GM12878 (cell line): ENCODE measurements around the gene APBA3.

Experiments
- EZH2 ChIP-seq: IDR thresholded peaks from 2 replicates; pipeline ENCODE4 v1.6.1; 2012; ENCODE audit warnings: low read depth, mild to moderate bottlenecking, control low read depth, inconsistent platforms, low read length, borderline replicate concordance; ENCODE audit not compliant: control insufficient read depth
- MAX ChIP-seq: IDR thresholded peaks from 2 replicates; pipeline ENCODE4 v1.6.1; 2012; ENCODE audit warnings: low read depth, low read length, improper control_type of control experiment
- SMC3 ChIP-seq: IDR thresholded peaks from 2 replicates; pipeline ENCODE4 v1.6.1; 2011; ENCODE audit warnings: low read length, improper control_type of control experiment, borderline replicate concordance

- TF ChIP-seq SMC3 (no peak), MAX (no peak), EZH2 (no peak)
These were observed 47.1 kb upstream of the APBA3 start for GRCh38 chr19:3808420-3809143.
